Cardiac septum (tissue), 1 donor: ENCODE data around the gene TIMM23. TPM values are rescaled to one million over a fixed set of nuclear protein-coding genes. Genes with fewer than 3 reads are reported as not detected.
"Not testable (repeated sequence)": the region's sequence is repeated elsewhere in the genome, so short reads cannot be mapped to it uniquely, and the experiment has no call there.

ENCODE experiments used
- DNase-seq: peaks from one replicate; pipeline ENCODE4 v3.0.0-alpha.2; 2020; ENCODE audit warnings: low spot score
- intact Hi-C: fragments of 100-400 bp; cut with DNase I; formaldehyde crosslinking; loops from one replicate; pipeline ENCODE4 v1.14.0; 2022
- total RNA-seq: library from RNA; stranded (reverse); fragmentation: NEBNext Ultra II Directional; extraction: Animal tissue kit (Norgen Biotek cat#: 25700); gene quantifications from one replicate; pipeline ENCODE4 v1.2.1, GENCODE V29; 2021
- donor health status: DM: no; HTN: no; CAD: no.

The TIMM23 gene
- total RNA-seq, 1 donor from 2014 or later: 65.7 TPM

- DNase-seq: no peak
- intact Hi-C loops: no loop called here
Observed at GRCh38 chr10:46042527-46042926, 70.2 kb downstream of the TIMM23 start.

- intact Hi-C loops: no loop called here
Observed at GRCh38 chr10:46046261-46046660, 74.0 kb downstream of the TIMM23 start, which contains the start of gene MSMB. TSS of gene MSMB (minus strand) at chr10:46046269. CDS start at chr10:46046237, 32 bp downstream.

GRCh38 chr10:46048152-46048551 lies 75.9 kb downstream of the TIMM23 start:
- intact Hi-C loops: no loop called here
- DNase-seq: no peak

More at GRCh38 chr10:46046261-46046660, 74.0 kb downstream of the TIMM23 start, which contains the start of gene MSMB:
- no peak for DNase-seq

- intact Hi-C loops, DNase-seq: not testable (repeated sequence)
Observed at GRCh38 chr10:46049497-46049831, 77.2 kb downstream of the TIMM23 start.

- intact Hi-C loops: no loop called here
- DNase-seq: no peak
Observed at GRCh38 chr10:46050941-46051623, 78.8 kb downstream of the TIMM23 start.

- no peak for DNase-seq
- intact Hi-C loops: no loop called here
Observed at GRCh38 chr10:46052057-46052790, 79.9 kb downstream of the TIMM23 start.

GRCh38 chr10:46052791-46053375 lies 80.6 kb downstream of the TIMM23 start:
- intact Hi-C loops: no loop called here
- DNase-seq: no peak

Other genes with a start within 250 kb of the TIMM23 start
- gene WASHC2C, start 245.2 kb upstream of the TIMM23 start, total RNA-seq: 25.9 TPM
- 10.0 TPM for gene AGAP4, start 125.0 kb upstream of the TIMM23 start, total RNA-seq
- 195 TPM for gene NCOA4, start 58.1 kb downstream of the TIMM23 start, total RNA-seq
- not detected for gene MSMB, start 73.8 kb downstream of the TIMM23 start, total RNA-seq